HepG2 (cell line): ENCODE data around the gene VPS54. TPM values are rescaled to one million over a fixed set of nuclear protein-coding genes. Genes with fewer than 3 reads are reported as not detected.
A peak's percentile ranks its signal among the peaks of the same experiment; 100 is the strongest.

Experiments
- EP300 ChIP-seq, 3 experiments: sonication (generic) in 1 of 3; formaldehyde crosslinking in 1 of 3; IDR thresholded peaks; 2 replicates each; pipeline versions ENCODE4 v1.5.1 to v1.6.1; 2011 to 2020; ENCODE audit warnings: low read depth in 2 of 3, low read length in 2 of 3, borderline replicate concordance in 1 of 3, improper control_type of control experiment in 1 of 3, mild to moderate bottlenecking in 1 of 3, missing genetic modification reagents in 1 of 3, moderate library complexity in 1 of 3
- EZH2 ChIP-seq: conservative IDR thresholded peaks from 2 replicates; pipeline ENCODE4 v1.6.1; 2012; ENCODE audit warnings: mild to moderate bottlenecking, low read depth, low read length, moderate library complexity
- GTF3A ChIP-seq: sonication (generic); formaldehyde crosslinking; conservative IDR thresholded peaks from 2 replicates; pipeline ENCODE4 v1.4.0; 2020; ENCODE audit warnings: mild to moderate bottlenecking, missing genetic modification reagents
- MAZ ChIP-seq, 2 experiments: sonication (generic) in 1 of 2; formaldehyde crosslinking in 1 of 2; IDR thresholded peaks; 2 replicates each; pipeline versions ENCODE4 v1.5.0 to v1.6.1; 2012 to 2020; ENCODE audit warnings: low read depth in 2 of 2, mild to moderate bottlenecking in 2 of 2, borderline replicate concordance in 1 of 2, improper control_type of control experiment in 1 of 2, low read length in 1 of 2, missing genetic modification reagents in 1 of 2, moderate library complexity in 1 of 2
- NFKBIZ ChIP-seq: IDR thresholded peaks from 2 replicates; pipeline ENCODE4 v1.6.1; 2018; ENCODE audit warnings: missing genetic modification reagents, missing compliant biosample characterization
- POLR2AphosphoS2 ChIP-seq: IDR thresholded peaks from 2 replicates; pipeline ENCODE4 v1.6.1; 2011; ENCODE audit warnings: low read depth, low read length, improper control_type of control experiment
- STAG1 ChIP-seq: sonication (generic); formaldehyde crosslinking; IDR thresholded peaks from 2 replicates; pipeline ENCODE4 v1.4.0; 2020; ENCODE audit warnings: missing genetic modification reagents
- YY1 ChIP-seq: IDR thresholded peaks from 2 replicates; pipeline ENCODE4 v1.6.1; 2011; ENCODE audit warnings: low read length, low read depth, moderate library complexity, mild to moderate bottlenecking; ENCODE audit not compliant: insufficient read depth, insufficient replicate concordance
- ZBTB8A ChIP-seq: sonication (generic); formaldehyde crosslinking; IDR thresholded peaks from 2 replicates; pipeline ENCODE4 v1.4.0; 2020; ENCODE audit warnings: mild to moderate bottlenecking, low read depth, missing genetic modification reagents, borderline replicate concordance
- ZFX ChIP-seq: sonication (generic); formaldehyde crosslinking; IDR thresholded peaks from 2 replicates; pipeline ENCODE4 v1.4.0; 2020; ENCODE audit warnings: mild to moderate bottlenecking, low read depth, missing genetic modification reagents, moderate library complexity
- ZNF232 ChIP-seq: sonication (generic); formaldehyde crosslinking; IDR thresholded peaks from 2 replicates; pipeline ENCODE4 v1.4.0; 2020; ENCODE audit warnings: missing genetic modification reagents, borderline replicate concordance
- ZNF552 ChIP-seq: sonication (generic); formaldehyde crosslinking; IDR thresholded peaks from 2 replicates; pipeline ENCODE4 v1.9.0; 2022; ENCODE audit warnings: missing genetic modification reagents, mild to moderate bottlenecking, borderline replicate concordance
- ZNF589 ChIP-seq: sonication (generic); formaldehyde crosslinking; conservative IDR thresholded peaks from 2 replicates; pipeline ENCODE4 v1.8.0; 2022; ENCODE audit warnings: mild to moderate bottlenecking, moderate library complexity, missing genetic modification reagents
- ZNF777 ChIP-seq: sonication (generic); formaldehyde crosslinking; IDR thresholded peaks from 2 replicates; pipeline ENCODE4 v1.4.0; 2020; ENCODE audit warnings: missing genetic modification reagents
- ZNF782 ChIP-seq: sonication (generic); formaldehyde crosslinking; IDR thresholded peaks from 2 replicates; pipeline ENCODE4 v1.4.0; 2020; ENCODE audit warnings: missing genetic modification reagents, mild to moderate bottlenecking, borderline replicate concordance
- ZZZ3 ChIP-seq: sonication (generic); formaldehyde crosslinking; IDR thresholded peaks from 2 replicates; pipeline ENCODE4 v1.4.0; 2020; ENCODE audit warnings: missing genetic modification reagents, mild to moderate bottlenecking, borderline replicate concordance
- polyA plus RNA-seq, 8 experiments: library from polyadenylated mRNA; depleted of rRNA in 3 of 8; stranded (reverse) in 7 of 8; unstranded in 1 of 8; fragments of >200 nt; fragmentation: Illumina TruSeq in 4 of 8; extraction: Trizol in 4 of 8; gene quantifications; 2 replicates each; pipeline versions ENCODE4 v1.2.1 to v1.2.3, GENCODE V29; 2011 to 2016; ENCODE audit warnings: low read depth in 4 of 8, missing spikeins in 1 of 8, mixed read lengths in 1 of 8; ENCODE audit not compliant: insufficient read depth in 1 of 8
- total RNA-seq, 5 experiments: library from RNA; depleted of rRNA; stranded (reverse); fragments of >200 nt; fragmentation: Illumina TruSeq; extraction: Trizol; gene quantifications; 2 replicates each; pipeline ENCODE4 v1.2.3, GENCODE V29; 2016; ENCODE audit warnings: low read depth in 1 of 5
- TF ChIP-seq, protein P1 (sequence below): sonication (generic); formaldehyde crosslinking; IDR thresholded peaks from 2 replicates; pipeline ENCODE4 v1.5.0; 2020; ENCODE audit warnings: missing genetic modification reagents
- TF ChIP-seq, protein P2 (sequence below): sonication (generic); formaldehyde crosslinking; IDR thresholded peaks from 2 replicates; pipeline ENCODE4 v1.5.1; 2020; ENCODE audit warnings: missing genetic modification reagents, mild to moderate bottlenecking, borderline replicate concordance
- TF ChIP-seq, protein P3 (sequence below): sonication (generic); formaldehyde crosslinking; IDR thresholded peaks from 2 replicates; pipeline ENCODE4 v1.8.1; 2023; ENCODE audit warnings: mild to moderate bottlenecking, moderate library complexity, missing genetic modification reagents
- TF ChIP-seq, protein P4 (sequence below): sonication (generic); formaldehyde crosslinking; IDR thresholded peaks from 2 replicates; pipeline ENCODE4 v1.8.0; 2022; ENCODE audit warnings: missing genetic modification reagents, mild to moderate bottlenecking, borderline replicate concordance
- TF ChIP-seq, protein P5 (sequence below): IDR thresholded peaks from 2 replicates; pipeline ENCODE4 v1.6.1; 2012; ENCODE audit warnings: low read depth, low read length, improper control_type of control experiment

Gene VPS54
- total and polyA plus RNA-seq, 2 of the 13 experiments (the other 11 are each of a cell fraction or from before 2014, with no cell fraction given) = 64.7 to 77.5 TPM

DNA sequence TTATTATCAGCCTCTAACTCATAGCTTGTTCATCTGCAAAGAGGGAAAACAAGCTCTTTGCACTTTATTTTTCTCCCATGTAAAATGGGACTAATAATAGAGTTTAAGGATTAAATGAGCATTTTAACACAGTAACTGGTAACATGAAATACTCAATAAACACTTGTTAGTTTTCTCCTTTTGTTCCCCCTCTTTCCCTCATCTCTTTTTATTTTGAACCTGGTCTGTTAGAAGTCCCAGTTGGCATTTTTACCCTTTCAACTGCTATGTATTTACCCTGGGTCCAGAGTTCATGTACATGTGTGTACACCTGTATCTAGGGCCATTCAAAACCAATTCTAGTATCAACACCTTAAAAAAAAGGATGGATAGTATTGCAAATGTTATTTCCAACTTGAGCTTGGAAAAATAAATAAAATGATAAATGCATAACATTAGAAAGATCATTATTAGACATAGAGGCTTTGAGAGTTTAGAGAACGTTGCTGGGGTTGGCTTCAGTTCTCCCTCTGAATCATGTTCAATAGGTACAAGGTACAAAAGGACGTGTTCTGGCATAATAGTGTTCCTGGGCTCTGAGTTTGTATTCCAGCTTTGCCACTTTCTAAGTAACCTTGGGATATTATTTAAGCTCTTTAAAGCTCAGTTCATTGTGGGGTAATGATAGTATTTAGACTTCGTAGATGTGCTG, 5.2 kb upstream of the VPS54 start (continued):
- TF ChIP-seq, protein P1, sequence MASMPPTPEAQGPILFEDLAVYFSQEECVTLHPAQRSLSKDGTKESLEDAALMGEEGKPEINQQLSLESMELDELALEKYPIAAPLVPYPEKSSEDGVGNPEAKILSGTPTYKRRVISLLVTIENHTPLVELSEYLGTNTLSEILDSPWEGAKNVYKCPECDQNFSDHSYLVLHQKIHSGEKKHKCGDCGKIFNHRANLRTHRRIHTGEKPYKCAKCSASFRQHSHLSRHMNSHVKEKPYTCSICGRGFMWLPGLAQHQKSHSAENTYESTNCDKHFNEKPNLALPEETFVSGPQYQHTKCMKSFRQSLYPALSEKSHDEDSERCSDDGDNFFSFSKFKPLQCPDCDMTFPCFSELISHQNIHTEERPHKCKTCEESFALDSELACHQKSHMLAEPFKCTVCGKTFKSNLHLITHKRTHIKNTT = no peak
- TF ChIP-seq, protein P2, sequence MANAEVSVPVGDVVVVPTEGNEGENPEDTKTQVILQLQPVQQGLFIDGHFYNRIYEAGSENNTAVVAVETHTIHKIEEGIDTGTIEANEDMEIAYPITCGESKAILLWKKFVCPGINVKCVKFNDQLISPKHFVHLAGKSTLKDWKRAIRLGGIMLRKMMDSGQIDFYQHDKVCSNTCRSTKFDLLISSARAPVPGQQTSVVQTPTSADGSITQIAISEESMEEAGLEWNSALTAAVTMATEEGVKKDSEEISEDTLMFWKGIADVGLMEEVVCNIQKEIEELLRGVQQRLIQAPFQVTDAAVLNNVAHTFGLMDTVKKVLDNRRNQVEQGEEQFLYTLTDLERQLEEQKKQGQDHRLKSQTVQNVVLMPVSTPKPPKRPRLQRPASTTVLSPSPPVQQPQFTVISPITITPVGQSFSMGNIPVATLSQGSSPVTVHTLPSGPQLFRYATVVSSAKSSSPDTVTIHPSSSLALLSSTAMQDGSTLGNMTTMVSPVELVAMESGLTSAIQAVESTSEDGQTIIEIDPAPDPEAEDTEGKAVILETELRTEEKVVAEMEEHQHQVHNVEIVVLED (CRISPR knock-in tag) = no peak
- TF ChIP-seq ZZZ3 (CRISPR knock-in tag) = no peak
- TF ChIP-seq, protein P3, sequence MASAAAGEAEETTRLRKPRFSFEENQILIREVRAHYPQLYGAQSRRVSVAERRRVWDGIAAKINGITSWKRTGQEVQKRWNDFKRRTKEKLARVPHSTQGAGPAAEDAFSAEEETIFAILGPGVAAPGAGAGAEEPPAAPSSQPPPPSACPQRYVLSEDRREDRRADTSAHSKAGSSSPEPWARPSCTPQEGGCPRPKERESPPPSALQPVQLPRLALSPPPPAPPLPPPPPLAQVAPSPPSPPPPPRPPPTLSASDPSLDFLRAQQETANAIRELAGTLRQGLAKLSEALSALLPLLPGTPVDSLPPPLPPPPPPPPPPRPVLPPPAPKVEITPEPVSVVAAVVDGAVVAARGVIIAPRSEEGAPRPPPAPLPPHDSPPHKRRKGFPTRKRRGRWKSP (CRISPR knock-in tag) = no peak
- no peak for TF ChIP-seq YY1
- peak; percentile 30 to 83; a peak in 2 of 4 replicates for TF ChIP-seq EP300 (IDR thresholded peaks at IDR 0.05; ENCODE audit: low read depth in 2 of 2, low read length in 2 of 2)
- peak; percentile 72 for TF ChIP-seq EP300 (CRISPR knock-in tag; IDR thresholded peaks at IDR 0.05; ENCODE audit: borderline replicate concordance)
- TF ChIP-seq, protein P4, sequence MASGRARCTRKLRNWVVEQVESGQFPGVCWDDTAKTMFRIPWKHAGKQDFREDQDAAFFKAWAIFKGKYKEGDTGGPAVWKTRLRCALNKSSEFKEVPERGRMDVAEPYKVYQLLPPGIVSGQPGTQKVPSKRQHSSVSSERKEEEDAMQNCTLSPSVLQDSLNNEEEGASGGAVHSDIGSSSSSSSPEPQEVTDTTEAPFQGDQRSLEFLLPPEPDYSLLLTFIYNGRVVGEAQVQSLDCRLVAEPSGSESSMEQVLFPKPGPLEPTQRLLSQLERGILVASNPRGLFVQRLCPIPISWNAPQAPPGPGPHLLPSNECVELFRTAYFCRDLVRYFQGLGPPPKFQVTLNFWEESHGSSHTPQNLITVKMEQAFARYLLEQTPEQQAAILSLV (CRISPR knock-in tag) = no peak
- TF ChIP-seq ZFX (CRISPR knock-in tag) = no peak
- no peak for TF ChIP-seq POLR2AphosphoS2
- TF ChIP-seq ZNF232 (CRISPR knock-in tag) = no peak
- TF ChIP-seq ZNF552 (CRISPR knock-in tag) = no peak
- TF ChIP-seq, protein P5, sequence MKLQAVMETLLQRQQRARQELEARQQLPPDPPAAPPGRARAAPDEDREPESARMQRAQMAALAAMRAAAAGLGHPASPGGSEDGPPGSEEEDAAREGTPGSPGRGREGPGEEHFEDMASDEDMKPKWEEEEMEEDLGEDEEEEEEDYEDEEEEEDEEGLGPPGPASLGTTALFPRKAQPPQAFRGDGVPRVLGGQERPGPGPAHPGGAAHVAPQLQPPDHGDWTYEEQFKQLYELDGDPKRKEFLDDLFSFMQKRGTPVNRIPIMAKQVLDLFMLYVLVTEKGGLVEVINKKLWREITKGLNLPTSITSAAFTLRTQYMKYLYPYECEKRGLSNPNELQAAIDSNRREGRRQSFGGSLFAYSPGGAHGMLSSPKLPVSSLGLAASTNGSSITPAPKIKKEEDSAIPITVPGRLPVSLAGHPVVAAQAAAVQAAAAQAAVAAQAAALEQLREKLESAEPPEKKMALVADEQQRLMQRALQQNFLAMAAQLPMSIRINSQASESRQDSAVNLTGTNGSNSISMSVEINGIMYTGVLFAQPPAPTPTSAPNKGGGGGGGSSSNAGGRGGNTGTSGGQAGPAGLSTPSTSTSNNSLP = peak; percentile 74
- TF ChIP-seq NFKBIZ (CRISPR knock-in tag) = no peak; the same call in 1 of the 2 replicates
- TF ChIP-seq ZNF782 (CRISPR knock-in tag) = no peak
- peak; percentile 17 for TF ChIP-seq STAG1 (CRISPR knock-in tag)
- TF ChIP-seq GTF3A = no peak
- no peak for TF ChIP-seq ZNF589
- TF ChIP-seq MAZ (IDR thresholded peaks at IDR 0.05; ENCODE audit: borderline replicate concordance, low read depth, low read length) = no peak
- TF ChIP-seq MAZ (CRISPR knock-in tag; IDR thresholded peaks at IDR 0.05; ENCODE audit: low read depth) = no peak
- no peak for TF ChIP-seq ZBTB8A (CRISPR knock-in tag)
- no peak for TF ChIP-seq ZNF777 (CRISPR knock-in tag)
- TF ChIP-seq EZH2 = no peak
